ENCODE data around the gene TYRO3.
A peak's percentile ranks its signal among the peaks of the same experiment; 100 is the strongest.
"Not testable (repeated sequence)": the region's sequence is repeated elsewhere in the genome, so short reads cannot be mapped to it uniquely, and the experiment has no call there.

TYRO3 gene

DNA sequence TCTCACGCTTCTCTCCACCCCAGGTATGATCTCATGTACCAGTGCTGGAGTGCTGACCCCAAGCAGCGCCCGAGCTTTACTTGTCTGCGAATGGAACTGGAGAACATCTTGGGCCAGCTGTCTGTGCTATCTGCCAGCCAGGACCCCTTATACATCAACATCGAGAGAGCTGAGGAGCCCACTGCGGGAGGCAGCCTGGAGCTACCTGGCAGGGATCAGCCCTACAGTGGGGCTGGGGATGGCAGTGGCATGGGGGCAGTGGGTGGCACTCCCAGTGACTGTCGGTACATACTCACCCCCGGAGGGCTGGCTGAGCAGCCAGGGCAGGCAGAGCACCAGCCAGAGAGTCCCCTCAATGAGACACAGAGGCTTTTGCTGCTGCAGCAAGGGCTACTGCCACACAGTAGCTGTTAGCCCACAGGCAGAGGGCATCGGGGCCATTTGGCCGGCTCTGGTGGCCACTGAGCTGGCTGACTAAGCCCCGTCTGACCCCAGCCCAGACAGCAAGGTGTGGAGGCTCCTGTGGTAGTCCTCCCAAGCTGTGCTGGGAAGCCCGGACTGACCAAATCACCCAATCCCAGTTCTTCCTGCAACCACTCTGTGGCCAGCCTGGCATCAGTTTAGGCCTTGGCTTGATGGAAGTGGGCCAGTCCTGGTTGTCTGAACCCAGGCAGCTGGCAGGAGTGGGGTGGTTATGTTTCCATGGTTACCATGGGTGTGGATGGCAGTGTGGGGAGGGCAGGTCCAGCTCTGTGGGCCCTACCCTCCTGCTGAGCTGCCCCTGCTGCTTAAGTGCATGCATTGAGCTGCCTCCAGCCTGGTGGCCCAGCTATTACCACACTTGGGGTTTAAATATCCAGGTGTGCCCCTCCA is 19.1 kb downstream of the TYRO3 start:
- H3K4me1 Mint-ChIP-seq (ENCODE audit: low read depth) = no peaks in the 10 kb centered on the region
- H3K9me3 Mint-ChIP-seq (ENCODE audit: low read depth) = no peaks in the 10 kb centered on the region
- no peak overlapping the region for H3K4me3 Mint-ChIP-seq
- peaks cover 2% of the 10 kb centered on the region for H3K27me3 Mint-ChIP-seq
- no peak overlapping the region for H3K27ac Mint-ChIP-seq
- H3K36me3 Mint-ChIP-seq = no peaks in the 10 kb centered on the region

DNA sequence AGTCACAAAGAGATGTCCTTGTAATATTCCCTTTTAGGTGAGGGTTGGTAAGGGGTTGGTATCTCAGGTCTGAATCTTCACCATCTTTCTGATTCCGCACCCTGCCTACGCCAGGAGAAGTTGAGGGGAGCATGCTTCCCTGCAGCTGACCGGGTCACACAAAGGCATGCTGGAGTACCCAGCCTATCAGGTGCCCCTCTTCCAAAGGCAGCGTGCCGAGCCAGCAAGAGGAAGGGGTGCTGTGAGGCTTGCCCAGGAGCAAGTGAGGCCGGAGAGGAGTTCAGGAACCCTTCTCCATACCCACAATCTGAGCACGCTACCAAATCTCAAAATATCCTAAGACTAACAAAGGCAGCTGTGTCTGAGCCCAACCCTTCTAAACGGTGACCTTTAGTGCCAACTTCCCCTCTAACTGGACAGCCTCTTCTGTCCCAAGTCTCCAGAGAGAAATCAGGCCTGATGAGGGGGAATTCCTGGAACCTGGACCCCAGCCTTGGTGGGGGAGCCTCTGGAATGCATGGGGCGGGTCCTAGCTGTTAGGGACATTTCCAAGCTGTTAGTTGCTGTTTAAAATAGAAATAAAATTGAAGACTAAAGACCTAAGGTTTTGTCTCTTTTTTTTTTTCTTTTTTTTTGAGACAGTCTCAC is 19.8 kb downstream of the TYRO3 start:
- Mint-ChIP-seq H3K4me1 (ENCODE audit: low read depth) (no peaks in the 10 kb centered on the region), H3K27me3 (peaks cover 8% of the 10 kb centered on the region), H3K27ac (no peak overlapping the region), H3K9me3 (ENCODE audit: low read depth) (no peaks in the 10 kb centered on the region), H3K36me3 (no peaks in the 10 kb centered on the region), H3K4me3 (no peak overlapping the region)

DNA sequence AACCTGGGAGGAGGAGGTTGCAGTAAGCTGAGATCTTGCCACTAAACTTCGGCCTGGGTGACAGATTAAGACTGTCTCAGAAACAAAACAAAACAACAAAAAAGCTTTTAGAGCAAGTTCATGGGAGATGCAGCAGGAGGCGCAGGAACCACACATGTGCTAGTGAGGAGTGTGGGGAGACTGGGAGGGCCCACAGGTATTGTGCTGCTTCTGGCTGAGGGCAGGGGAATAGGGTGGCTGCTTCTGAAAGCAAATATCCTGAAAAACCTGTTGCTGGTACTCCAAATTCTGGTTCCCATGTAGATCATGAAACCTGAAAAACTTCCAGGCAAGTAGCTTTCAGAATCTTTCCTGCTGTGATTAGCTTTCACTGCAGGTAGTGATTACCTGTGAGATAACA is 22.1 kb downstream of the TYRO3 start:
- H3K4me1 Mint-ChIP-seq (ENCODE audit: low read depth) = peaks cover 9% of the 10 kb centered on the region

DNA sequence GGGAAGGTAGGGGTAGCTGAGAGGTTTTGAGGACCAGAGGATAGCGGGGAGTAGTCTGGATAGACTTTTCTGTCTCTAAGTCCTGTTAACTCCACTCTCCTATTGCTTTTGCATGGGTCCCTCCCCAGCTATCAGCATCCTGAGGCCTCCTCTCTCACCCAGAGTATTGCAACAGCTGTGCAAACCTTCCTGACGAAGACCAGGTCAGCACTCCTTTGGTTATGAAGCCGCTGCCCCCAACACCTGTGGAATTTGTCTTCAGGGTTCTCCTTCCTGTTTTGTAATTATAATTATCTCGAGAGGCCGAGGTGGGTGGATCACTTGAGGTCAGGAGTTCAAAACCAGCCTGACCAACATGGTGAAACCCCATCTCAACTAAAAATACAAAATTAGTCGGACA is 24.8 kb downstream of the TYRO3 start:
- Mint-ChIP-seq H3K27ac (no peak overlapping the region), H3K9me3 (ENCODE audit: low read depth) (no peaks in the 10 kb centered on the region), H3K4me1 (ENCODE audit: low read depth) (peaks cover 9% of the 10 kb centered on the region), H3K4me3 (no peak overlapping the region), H3K36me3 (no peaks in the 10 kb centered on the region), H3K27me3 (peaks cover 20% of the 10 kb centered on the region)

More for the DNA sequence above, 22.1 kb downstream of the TYRO3 start:
- Mint-ChIP-seq H3K27me3 (peaks cover 15% of the 10 kb centered on the region), H3K4me3 (no peak overlapping the region), H3K9me3 (ENCODE audit: low read depth) (no peaks in the 10 kb centered on the region), H3K36me3 (no peaks in the 10 kb centered on the region), H3K27ac (no peak overlapping the region)

DNA sequence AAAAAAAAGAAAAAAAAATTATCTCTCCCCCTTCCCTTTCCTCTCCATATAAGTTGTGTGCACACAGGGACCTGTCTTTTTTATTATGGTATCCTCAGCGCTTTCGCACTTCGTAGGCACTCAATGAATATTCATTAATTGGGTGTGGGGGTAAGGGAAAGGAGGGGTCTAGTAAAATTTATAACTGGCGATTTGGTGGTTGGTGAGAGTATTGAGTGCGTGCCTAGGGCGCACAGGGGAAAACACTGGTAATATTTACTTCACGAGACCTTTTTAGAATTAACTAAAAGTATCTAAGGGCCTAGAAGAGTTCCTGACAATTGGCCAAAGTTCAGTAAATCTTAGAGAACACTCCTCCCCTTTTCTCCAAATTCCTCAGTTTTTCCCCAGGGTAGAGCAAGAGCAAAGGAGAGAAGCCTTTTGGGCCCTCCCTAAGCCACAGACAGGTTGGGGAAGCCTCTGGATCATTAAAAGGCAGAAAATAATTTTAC is 25.7 kb downstream of the TYRO3 start:
- H3K27ac Mint-ChIP-seq = no peak overlapping the region
- peaks cover 9% of the 10 kb centered on the region for H3K4me1 Mint-ChIP-seq (ENCODE audit: low read depth)
- no peaks in the 10 kb centered on the region for H3K9me3 Mint-ChIP-seq (ENCODE audit: low read depth)
- H3K27me3 Mint-ChIP-seq = peaks cover 20% of the 10 kb centered on the region
- peak overlapping the region; percentile 79 for H3K4me3 Mint-ChIP-seq
- no peaks in the 10 kb centered on the region for H3K36me3 Mint-ChIP-seq

DNA sequence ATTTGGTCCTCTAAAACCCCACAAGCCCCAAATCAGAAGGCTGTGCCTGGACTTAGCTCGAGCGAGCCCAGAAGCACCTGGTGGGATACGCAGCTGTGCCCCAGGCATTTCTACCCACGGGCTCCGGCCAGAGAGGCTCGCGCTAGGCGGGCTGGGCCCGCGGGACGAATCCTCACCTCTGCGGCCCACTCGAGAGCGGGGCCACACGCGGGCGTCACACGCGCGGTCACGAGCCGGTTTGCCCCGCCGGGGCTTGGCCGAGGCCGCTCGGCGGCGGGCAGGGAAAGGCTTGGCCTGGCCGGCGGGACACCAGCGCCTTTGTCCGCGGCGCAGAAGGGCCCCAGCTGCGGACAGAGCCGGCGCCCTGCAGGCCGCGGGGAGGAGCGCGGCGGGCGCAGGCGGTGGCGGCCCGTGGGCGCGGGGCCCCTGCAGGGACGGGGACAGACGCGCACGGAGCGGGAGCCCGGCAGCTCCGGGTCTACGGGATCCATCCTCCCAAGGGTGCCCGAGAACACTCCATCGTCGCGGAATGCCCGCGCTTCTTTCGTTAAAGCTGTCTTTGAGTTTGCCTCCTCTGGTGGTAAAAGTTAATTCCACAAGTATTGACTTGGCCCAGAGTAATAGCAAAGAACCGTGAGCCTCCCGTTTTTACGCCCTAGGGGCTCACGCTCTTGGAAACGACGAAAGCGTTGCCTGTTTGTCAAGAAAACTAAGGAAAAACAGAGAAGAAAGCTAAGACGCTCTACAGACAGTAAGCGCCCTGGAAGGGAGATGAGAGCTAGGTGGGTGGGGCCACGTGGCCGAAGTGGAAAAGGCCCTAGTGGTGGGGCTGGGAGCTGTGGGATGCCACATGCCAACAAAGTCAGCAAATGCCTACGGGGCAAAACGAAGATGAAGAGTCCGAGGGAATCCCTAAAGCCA is 26.4 kb downstream of the TYRO3 start:
- peaks cover 9% of the 10 kb centered on the region for H3K4me1 Mint-ChIP-seq (ENCODE audit: low read depth)
- no peaks in the 10 kb centered on the region for H3K9me3 Mint-ChIP-seq (ENCODE audit: low read depth)
- no peaks in the 10 kb centered on the region for H3K36me3 Mint-ChIP-seq
- peak overlapping the region; percentile 86 for H3K4me3 Mint-ChIP-seq
- H3K27me3 Mint-ChIP-seq = peaks cover 20% of the 10 kb centered on the region
- H3K27ac Mint-ChIP-seq = no peak overlapping the region

DNA sequence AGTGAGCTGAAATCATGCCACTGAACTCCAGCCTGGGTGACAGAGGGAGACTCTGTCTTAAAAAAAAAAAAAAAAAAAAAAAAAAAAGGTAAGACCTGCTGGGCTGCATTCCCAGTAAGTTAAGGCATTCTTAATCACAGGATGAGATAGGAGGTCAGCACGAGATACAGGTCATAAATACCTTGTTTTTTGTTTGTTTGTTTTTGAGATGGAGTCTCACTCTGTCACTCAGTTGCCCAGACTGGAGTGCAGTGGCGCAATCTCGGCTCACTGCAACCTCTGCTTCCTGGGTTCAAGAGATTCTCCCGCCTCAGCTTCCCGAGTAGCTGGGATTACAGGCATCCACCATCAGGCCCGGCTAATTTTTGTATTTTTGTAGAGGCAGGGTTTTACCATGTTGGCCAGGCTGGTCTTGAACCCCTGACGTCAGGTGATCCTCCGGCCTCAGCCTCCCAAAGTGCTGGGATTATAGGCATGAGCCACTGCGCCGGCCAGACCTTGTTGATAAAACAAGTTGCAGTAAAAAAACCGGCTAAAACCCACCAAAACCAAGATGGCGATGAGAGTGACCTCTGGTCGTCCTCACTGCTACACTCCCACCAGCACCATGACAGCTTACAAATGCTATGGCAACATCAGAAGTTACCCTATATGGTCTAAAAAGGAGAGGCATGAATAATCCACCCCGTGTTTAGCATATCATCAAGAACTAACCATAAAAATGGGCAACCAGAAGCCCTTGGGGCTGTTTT is 27.7 kb downstream of the TYRO3 start:
- peaks cover 20% of the 10 kb centered on the region for H3K27me3 Mint-ChIP-seq
- not testable (repeated sequence) for H3K4me1 Mint-ChIP-seq (ENCODE audit: low read depth); H3K4me3 Mint-ChIP-seq; H3K9me3 Mint-ChIP-seq (ENCODE audit: low read depth); H3K36me3 Mint-ChIP-seq; H3K27ac Mint-ChIP-seq

DNA sequence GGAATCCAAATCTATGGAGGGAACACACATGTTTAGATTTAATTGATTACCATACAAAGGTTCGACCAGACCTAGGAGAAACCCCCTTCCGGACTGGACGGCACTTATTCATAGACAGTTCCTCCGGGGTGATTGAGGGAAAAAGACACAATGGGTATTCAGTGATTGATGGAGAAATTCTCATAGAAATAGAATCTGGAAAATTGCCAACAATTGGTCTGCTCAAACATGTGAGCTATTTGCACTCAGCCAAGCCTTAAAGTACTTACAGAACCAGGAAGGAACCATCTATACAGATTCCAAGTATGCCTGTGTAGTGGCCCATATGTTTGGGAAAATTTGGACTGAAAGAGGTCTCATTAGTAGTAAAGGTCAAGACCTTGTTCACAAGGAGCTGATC is 30.0 kb downstream of the TYRO3 start:
- H3K27me3 Mint-ChIP-seq = peaks cover 12% of the 10 kb centered on the region
- not testable (repeated sequence) for H3K4me3 Mint-ChIP-seq; H3K9me3 Mint-ChIP-seq (ENCODE audit: low read depth); H3K4me1 Mint-ChIP-seq (ENCODE audit: low read depth); H3K27ac Mint-ChIP-seq; H3K36me3 Mint-ChIP-seq

DNA sequence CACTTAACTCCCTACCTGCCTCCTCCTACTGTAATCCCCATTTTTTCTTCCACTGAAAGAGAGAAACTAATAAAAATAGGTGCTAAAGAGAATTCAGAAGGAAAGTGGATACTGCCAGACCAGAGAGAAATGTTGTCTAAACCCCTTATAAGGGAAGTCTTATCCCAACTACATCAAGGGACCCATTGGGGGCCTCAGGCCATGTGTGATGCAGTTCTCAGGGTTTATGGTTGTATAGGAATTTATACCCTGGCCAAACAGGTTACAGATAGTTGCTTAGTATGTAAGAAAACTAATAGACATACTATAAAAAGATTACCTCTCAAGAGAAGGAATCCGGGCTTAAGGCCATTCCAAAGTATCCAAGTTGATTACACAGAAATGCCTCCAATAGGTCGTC is 30.6 kb downstream of the TYRO3 start:
- H3K36me3 Mint-ChIP-seq; H3K4me3 Mint-ChIP-seq; H3K9me3 Mint-ChIP-seq (ENCODE audit: low read depth); H3K4me1 Mint-ChIP-seq (ENCODE audit: low read depth); H3K27ac Mint-ChIP-seq: not testable (repeated sequence)
- peaks cover 11% of the 10 kb centered on the region for H3K27me3 Mint-ChIP-seq

DNA sequence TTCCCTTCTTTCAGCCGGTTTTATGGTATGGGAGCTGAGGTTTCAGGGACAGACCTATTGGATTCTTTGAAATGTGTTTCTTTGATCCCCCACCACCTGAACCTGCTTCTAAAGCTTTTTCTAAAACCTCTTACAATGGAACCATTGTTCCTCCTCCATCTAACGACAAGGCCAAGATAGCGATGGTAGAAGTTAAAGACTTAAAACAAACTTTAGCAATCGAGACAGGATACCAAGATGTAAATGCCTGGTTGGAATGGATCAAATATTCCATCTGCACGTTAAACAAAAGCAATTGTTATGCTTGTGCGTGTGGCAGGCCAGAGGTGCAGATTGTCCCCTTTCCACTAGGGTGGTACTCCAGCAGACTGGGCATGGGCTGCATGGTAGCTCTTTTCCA is 32.2 kb downstream of the TYRO3 start:
- not testable (repeated sequence) for H3K4me1 Mint-ChIP-seq (ENCODE audit: low read depth); H3K9me3 Mint-ChIP-seq (ENCODE audit: low read depth); H3K27ac Mint-ChIP-seq; H3K4me3 Mint-ChIP-seq; H3K36me3 Mint-ChIP-seq; H3K27me3 Mint-ChIP-seq

DNA sequence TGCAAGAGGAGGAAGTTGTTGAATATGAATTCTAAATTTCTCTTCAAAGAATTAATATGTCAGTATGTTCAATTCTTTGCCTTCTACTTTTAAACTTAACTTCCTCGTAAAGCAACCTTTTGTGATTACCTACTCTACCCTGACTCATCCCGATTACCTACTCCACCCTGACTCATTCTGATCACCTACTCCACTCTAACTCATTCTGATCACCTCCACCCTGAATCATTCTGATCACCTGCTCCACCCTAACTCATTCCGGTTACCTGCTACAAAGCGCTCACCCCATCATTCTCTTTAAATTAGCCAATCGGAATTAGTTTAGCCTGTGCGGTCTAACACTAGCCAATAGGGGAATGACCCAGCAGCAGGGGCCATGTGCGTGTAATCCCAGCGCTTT is 33.7 kb downstream of the TYRO3 start:
- H3K27me3 Mint-ChIP-seq; H3K36me3 Mint-ChIP-seq; H3K4me1 Mint-ChIP-seq (ENCODE audit: low read depth); H3K4me3 Mint-ChIP-seq; H3K27ac Mint-ChIP-seq; H3K9me3 Mint-ChIP-seq (ENCODE audit: low read depth): not testable (repeated sequence)

DNA sequence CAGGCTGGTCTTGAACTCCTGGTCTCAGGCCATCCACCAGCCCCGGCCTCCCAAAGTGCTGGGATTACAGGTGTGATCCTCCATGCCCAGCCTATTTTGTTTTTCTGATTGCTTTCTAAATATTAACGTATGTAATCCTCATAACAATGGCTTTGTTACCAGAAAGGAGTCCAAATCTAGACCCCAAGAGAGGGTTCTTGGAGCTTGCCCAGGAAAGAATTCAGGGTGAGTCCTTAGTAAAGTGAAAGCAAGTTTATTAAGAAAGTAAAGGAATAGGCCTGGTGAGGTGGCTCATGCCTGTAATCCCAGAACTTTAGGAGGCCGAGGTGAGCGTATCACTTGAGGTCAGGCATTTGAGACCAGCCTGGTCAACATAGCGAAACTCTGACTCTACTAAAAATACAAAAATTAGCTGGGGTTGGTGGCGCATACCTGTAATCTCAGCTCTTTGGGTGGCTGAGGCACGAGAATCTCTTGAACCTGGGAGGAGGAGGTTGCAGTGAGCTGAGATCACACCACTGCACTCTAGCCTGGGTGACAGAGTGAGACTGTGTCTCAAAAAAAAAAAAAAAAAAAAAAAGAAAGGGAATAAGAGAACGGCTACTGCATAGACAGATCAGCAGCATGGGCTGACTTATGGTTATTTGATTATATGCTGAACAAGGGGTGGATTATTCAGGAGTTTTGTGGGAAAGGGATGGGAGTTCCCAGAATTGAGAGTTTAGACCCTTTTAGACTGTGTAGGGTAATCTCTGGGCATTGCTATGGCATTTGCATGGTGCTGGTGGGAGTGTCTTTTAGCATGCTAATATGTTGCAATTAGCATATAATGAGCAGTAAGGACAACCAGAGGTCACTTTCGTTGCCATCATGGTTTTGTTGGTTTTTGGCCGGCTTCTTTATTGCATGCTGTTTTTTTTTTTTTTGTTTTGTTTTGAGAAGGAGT is 36.1 kb downstream of the TYRO3 start:
- Mint-ChIP-seq H3K27me3 (peaks cover 2% of the 10 kb centered on the region), H3K27ac (no peak overlapping the region), H3K9me3 (ENCODE audit: low read depth) (no peaks in the 10 kb centered on the region), H3K36me3 (no peaks in the 10 kb centered on the region), H3K4me1 (ENCODE audit: low read depth) (no peaks in the 10 kb centered on the region), H3K4me3 (no peak overlapping the region)

DNA sequence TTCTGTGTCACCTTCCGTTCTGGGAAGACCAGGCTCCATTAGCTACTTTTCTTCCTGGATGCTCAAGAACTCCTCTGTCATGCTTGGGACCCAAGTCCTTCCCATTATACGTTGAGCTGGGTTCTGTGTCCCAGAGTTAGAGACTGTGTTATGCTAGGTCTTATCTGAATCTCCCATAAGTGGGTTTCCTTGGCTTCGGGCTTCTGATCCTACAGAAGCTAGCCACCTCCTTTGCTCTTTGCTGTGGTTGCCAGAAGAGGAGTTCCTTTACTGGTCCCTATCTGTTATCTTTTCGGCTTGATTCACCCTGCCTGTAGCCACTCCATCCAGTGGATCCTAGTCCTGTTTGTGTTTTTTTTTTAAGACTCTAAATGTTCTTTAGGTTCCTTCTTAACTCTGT is 38.0 kb downstream of the TYRO3 start:
- H3K27me3 Mint-ChIP-seq = peaks cover 2% of the 10 kb centered on the region
- no peak overlapping the region for H3K4me3 Mint-ChIP-seq
- no peak overlapping the region for H3K27ac Mint-ChIP-seq
- no peaks in the 10 kb centered on the region for H3K36me3 Mint-ChIP-seq
- H3K4me1 Mint-ChIP-seq (ENCODE audit: low read depth) = no peaks in the 10 kb centered on the region
- no peaks in the 10 kb centered on the region for H3K9me3 Mint-ChIP-seq (ENCODE audit: low read depth)

DNA sequence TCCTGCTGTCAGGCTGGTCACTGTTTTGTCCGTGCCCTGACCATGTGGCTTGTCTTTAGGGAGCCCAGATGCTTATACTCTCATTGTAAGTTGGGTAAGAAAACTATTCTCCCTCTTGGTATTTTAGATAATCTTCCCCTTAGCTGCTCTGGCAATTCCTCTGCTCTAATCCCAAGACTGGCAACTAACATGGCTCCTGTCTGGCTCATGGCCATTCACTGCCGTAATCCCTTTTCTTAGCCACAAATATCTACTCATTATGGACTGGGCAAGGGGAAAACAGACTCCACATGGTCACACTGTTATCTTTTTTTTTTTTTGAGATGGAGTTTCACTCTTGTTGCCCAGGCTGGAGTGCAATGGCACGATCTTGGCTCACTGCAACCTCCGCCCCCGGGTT is 38.8 kb downstream of the TYRO3 start:
- Mint-ChIP-seq H3K36me3 (no peaks in the 10 kb centered on the region), H3K27ac (no peak overlapping the region), H3K4me1 (ENCODE audit: low read depth) (no peaks in the 10 kb centered on the region), H3K27me3 (peaks cover 2% of the 10 kb centered on the region), H3K4me3 (no peak overlapping the region), H3K9me3 (ENCODE audit: low read depth) (no peaks in the 10 kb centered on the region)
